HG02610 (cell line): Measurements from ENCODE around the gene TWIST1.

Experiments
- ATAC-seq: cut with Tn5 transposase; IDR thresholded peaks from one replicate; pipeline ENCODE4 v1.9.1; 2021; ENCODE audit warnings: mild to moderate bottlenecking, moderate library complexity; ENCODE audit not compliant: unreplicated experiment

The TWIST1 gene

DNA sequence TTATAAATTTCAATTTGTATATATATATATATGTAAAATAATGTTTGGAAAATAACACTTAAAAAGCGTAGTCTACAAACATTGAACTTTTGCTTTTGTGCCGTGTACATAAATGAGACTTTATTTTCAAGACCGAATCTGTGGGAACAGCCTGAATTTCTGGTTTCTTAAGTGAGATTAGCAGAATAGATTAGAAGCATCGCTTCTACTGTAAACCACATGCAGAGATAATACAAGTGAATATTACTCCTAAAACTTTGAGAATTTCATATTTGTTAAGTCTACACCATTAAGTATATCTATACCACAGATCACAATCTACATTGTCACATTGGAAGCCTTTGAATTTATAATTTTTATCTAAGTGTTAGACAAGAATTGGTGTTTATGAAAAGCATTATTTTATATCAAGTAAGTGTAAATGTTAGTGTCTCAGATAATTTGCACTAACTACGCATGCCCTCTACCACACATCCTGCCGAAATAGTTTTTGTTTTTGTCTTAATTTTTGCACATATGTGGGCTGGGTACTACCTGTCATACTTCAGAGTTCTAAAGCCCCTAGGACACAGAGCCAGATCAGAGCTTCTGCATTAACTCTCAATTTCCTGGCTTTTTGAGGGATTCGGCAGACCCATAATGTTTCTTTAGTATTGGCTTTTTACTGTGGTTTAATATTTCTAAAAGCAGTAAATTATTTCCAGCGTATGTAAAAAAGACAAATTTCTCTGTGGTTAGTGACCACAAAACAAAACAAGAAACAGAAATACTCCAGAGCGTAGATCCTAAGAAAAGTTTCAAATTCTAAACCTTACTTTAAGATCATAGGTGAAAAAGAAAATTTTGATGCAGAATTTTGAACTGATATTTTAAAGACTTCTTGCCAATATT, 20.0 kb downstream of the TWIST1 start:
- ATAC-seq = no peak

DNA sequence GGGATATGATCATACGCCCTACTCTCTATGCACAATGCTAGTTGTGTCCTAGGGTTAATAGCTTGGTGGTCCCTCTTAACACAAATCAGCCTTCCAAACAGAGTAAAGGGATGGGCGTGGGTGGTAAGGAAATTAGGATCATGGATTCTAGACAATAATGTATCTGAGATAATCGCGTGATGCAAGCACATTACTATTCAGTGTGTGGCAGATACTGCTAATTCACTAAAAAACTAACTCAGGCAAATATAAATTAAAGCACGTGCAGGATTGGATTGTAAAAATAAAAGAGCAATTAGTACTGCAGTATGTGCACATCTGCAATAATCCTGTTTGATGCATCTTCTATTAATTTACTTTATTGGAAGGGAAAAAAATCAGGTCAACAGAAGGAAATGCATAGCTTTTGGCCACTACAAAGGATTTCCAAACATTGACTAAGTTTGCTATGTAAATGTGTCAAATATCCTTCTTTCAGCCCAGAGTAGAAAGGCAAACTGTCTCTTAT, 22.0 kb downstream of the TWIST1 start:
- ATAC-seq = no peak

DNA sequence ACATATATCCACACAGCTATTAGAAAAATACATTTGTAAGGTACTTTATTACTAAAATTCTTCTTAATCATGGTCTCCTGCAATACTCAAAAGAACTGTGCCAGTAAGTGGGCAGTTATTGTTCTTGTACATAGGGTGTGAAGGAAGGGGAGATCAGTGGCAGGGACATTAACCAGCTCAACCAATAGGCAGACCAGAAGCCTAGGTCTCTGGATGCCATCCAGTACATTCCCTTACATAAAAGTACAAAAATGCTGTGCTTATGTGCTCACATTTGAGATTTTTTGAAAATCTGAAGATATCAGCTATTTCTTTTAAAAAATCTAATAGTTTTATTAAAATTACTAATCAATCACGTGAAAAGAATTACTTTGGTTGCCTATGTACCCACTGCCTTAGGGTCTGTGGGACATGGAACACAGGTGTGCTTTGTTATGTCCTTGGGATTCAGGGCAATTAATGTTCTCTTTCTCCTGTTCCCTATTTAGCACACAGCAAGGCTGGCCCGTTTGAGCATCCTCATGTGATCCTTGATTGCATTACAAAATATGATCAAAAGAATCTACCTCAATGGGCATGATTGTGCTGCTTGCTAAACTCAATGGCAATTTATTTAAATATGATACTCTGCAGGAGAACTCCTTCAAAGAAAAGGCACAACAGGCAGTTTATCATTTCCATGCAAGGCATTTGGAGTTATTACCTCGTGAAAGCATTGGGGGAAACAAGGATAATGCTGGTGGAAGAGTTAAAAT, 22.7 kb downstream of the TWIST1 start:
- no peak for ATAC-seq

DNA sequence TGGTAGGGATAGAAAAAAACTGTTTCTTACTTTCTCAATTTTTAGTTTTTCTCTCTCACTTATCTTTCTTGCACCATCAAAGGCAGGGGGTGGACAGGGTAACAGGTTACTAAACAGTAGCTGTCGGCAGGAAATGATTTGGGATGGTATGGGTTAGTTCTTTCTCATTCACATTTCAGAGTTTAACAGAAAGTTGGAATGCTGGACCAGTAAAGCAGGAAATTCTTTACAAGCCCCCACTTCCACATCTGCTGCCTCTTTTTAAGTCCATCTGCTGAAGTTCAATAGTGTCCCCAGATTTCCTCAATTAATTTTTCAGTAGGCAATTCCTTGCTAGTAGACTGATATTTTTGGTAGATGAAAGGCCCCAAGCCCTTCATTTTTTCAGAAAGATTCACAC, 23.3 kb downstream of the TWIST1 start:
- ATAC-seq = no peak

DNA sequence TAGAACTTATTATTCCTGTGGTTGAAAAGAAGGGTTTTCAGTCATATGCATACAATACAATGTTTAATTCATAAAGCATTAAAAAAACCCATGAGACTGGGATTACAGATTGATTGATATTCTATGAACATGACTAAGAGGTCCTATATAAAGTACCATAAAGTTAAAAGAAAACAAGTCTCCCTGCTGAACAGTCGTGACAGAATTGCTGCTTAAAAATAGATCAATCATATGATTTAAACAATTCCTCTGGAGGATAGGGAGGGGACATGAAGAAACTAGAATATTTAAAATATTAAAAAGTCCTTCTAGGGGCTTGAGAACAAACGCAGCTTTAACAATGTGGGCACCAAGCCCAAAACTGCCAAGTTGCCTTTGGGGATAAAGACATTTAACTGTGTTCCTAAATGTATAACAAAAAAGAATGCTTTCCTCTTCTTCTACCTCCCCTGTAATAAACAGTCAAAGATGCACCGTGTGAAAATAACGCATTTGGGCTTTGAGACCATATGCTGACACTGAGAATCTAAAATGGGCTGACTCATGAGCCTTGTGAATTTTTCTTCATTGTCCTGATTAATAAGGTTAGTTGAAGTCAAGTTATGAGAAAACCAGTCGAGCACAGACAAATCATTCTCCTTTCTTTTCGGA, 25.8 kb downstream of the TWIST1 start:
- no peak for ATAC-seq

DNA sequence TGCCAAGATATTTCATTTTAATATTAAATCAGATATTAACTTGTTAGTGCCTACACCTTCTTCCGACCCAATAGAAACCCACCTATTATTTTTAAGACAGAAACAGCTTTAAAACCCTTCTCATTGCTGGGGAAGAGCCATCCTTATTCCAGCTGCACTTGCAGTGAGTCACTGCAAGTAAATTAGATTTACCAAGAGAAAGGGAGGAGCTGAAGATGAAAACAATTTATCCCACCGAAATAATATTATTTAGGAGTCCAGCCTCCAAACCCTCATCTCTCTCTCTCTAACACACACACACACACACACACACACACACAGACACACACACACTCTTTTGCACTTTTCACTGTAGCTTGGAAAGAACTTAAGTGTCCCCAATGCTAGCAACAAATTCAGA, 26.9 kb downstream of the TWIST1 start:
- ATAC-seq = no peak

DNA sequence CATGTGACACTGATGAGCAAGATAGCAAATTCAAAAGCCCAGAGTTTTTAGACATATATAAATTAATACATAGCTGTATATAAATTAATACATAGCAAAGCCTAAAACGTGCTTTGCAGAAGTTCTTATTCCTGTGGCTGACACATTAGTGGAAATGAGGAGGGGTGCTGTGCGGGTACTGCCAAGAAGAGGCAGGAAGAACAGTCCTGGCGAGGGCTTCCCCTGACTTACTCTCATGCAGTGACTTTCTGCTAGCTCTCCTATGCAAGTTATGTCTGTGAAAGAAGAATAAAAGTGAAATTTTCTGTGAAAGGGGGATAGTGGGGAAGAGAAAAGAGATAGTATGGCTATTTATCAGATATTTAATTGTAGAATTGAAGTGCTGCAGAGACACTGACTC, 27.6 kb downstream of the TWIST1 start:
- ATAC-seq = no peak

DNA sequence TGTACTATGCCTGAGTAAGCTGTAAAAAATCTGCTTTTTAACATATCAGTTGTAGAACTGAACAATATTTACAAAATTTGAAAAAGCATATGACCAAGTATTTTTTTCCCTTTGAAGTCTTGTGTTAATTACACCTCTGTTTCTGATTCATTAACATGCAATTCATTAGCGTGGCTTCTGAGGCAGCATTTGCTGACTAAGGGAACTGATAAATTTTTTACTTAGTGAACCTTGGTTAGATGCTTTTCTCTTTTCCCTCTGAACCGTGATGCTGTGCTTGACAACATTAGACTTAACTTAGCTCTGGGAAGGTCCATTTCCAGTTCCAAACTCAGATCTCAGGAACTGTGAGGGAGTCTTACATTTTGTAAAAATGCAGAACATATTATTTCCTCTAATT, 28.1 kb downstream of the TWIST1 start:
- no peak for ATAC-seq

DNA sequence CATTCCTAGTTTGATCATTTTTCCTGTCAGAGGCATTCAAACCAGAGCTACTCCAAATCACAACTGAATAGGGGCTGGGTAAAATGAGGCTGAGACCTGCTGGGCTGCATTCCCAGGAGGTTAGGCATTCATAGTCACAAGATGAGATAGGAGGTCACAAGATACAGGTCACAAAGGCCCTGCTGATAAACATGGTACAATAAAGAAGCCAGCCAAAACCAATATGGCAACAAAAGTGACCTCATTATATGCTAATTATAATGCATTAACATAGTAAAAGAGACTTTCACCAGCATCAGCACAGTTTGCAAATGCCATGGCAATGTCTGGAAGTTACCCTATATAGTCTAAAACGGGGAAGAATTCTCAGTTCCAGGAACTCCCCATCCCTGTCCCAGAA, 37.3 kb downstream of the TWIST1 start:
- ATAC-seq = no peak

DNA sequence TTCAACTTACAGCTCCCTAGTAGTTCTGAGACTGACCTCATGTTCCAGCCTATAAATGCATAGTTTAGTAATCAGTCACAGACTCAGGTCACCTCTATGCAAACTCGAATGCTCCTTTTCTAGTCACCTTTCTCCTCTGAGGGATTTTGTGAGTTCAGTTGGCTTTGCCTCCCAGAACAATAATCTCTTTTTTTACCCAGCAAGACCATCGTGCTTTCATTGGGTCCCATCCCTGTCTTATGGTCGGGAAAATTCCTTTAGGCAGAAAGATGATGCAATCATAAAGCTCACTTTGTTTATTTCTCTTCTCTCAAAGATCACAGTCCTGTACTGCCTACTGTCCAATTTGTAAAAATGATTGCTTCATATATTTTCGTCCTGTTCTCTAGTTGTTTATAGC, 38.4 kb downstream of the TWIST1 start:
- no peak for ATAC-seq

DNA sequence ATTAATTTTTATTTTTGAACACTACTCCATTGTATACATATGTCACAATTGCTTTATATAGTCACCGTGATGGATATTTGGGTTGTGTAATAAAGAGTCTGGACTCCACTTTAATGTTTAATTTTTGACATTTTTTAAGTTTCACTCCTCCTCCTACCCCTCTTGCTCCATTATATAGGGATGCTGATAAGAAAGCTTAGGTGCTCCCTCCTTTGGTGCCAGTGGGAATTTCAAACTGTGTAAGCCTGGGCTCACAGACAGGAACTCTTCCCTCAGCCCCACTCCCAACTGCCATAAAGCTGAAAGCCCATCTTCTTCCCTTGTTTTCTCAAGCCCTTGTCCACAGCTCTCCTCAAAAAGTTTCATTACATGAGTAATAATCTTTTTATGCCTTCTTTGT, 47.6 kb downstream of the TWIST1 start:
- no peak for ATAC-seq

DNA sequence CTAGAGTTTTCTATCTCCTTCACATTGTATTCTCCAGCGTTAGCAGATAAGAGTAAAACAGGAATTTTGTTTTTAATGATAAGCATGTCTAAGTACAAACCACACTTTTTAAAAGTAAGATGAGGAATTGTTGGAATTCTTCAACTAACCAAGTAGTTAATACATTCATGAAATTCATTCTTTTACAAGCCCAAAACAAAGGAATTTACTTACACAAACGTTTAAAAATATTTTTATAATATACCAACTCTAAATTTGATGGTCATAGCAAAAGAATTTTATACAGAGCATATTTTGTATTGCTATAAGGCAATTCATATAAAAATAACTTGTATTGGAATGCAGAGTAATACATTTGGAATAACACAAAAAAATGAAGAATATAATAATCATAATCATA, 51.3 kb downstream of the TWIST1 start:
- no peak for ATAC-seq
